ENCODE results near the gene PEAR1.

The PEAR1 gene

GRCh38 chr1:156887317-156887716, 6.2 kb upstream of the PEAR1 start:
- no peak for TF ChIP-seq TCF12 (IDR thresholded peaks at IDR 0.05; ENCODE audit: low read depth)
- TF ChIP-seq REST (IDR thresholded peaks at IDR 0.05; ENCODE audit: low read depth), result no peak
- no peak for TF ChIP-seq YY1 (IDR thresholded peaks at IDR 0.05; ENCODE audit: low read depth)
- TF ChIP-seq TAF1 (IDR thresholded peaks at IDR 0.05; ENCODE audit: low read depth), result no peak
- no peak for TF ChIP-seq CEBPB (IDR thresholded peaks at IDR 0.05)
- no peak for TF ChIP-seq TEAD4 (IDR thresholded peaks at IDR 0.05)
- TF ChIP-seq NFIC (IDR thresholded peaks at IDR 0.05), result no peak
- no peak for TF ChIP-seq EGR1 (IDR thresholded peaks at IDR 0.05)
- no peak for TF ChIP-seq EP300 (IDR thresholded peaks at IDR 0.05; ENCODE audit: borderline replicate concordance)

GRCh38 chr1:156887734-156888133, 5.8 kb upstream of the PEAR1 start:
- TF ChIP-seq ZBTB7A (IDR thresholded peaks at IDR 0.05; ENCODE audit: low read depth) (no peak), TAF1 (IDR thresholded peaks at IDR 0.05; ENCODE audit: low read depth) (no peak), NFIC (IDR thresholded peaks at IDR 0.05) (no peak), RAD21 (IDR thresholded peaks at IDR 0.05; ENCODE audit: low read depth) (no peak), TEAD4 (IDR thresholded peaks at IDR 0.05) (no peak), TCF12 (IDR thresholded peaks at IDR 0.05; ENCODE audit: low read depth) (no peak), MAX (IDR thresholded peaks at IDR 0.05) (no peak), EGR1 (IDR thresholded peaks at IDR 0.05) (no peak), USF1 (IDR thresholded peaks at IDR 0.05) (no peak), YY1 (IDR thresholded peaks at IDR 0.05; ENCODE audit: low read depth) (no peak), CEBPB (IDR thresholded peaks at IDR 0.05) (no peak), CREB1 (IDR thresholded peaks at IDR 0.05; ENCODE audit: low read depth) (no peak), EP300 (IDR thresholded peaks at IDR 0.05; ENCODE audit: borderline replicate concordance) (no peak), REST (IDR thresholded peaks at IDR 0.05; ENCODE audit: low read depth) (no peak), FOXM1 (IDR thresholded peaks at IDR 0.05; ENCODE audit: borderline replicate concordance, low read depth) (no peak)

GRCh38 chr1:156889802-156890580, 3.5 kb upstream of the PEAR1 start:
- peak; percentile 87 for TF ChIP-seq USF1 (IDR thresholded peaks at IDR 0.05)
- TF ChIP-seq RAD21 (IDR thresholded peaks at IDR 0.05; ENCODE audit: low read depth), result peak; percentile 93
- TF ChIP-seq MAX (IDR thresholded peaks at IDR 0.05), result no peak

- TF ChIP-seq ZBTB7A (IDR thresholded peaks at IDR 0.05; ENCODE audit: low read depth) (peak; percentile 46; the same call in 1 of the 2 replicates), MAX (IDR thresholded peaks at IDR 0.05) (peak; percentile 55; the same call in 1 of the 2 replicates), TCF12 (IDR thresholded peaks at IDR 0.05; ENCODE audit: low read depth) (0 out of 2 replicates have a peak, but pooled peaks have one; percentile 37), NFIC (IDR thresholded peaks at IDR 0.05) (no peak; the same call in 1 of the 2 replicates), USF1 (IDR thresholded peaks at IDR 0.05) (0 out of 2 replicates have a peak, but pooled peaks have one; percentile 5), CEBPB (IDR thresholded peaks at IDR 0.05) (no peak), RAD21 (IDR thresholded peaks at IDR 0.05; ENCODE audit: low read depth) (peak; percentile 68), REST (IDR thresholded peaks at IDR 0.05; ENCODE audit: low read depth) (no peak), CREB1 (IDR thresholded peaks at IDR 0.05; ENCODE audit: low read depth) (peak; percentile 19; the same call in 1 of the 2 replicates), TAF1 (IDR thresholded peaks at IDR 0.05; ENCODE audit: low read depth) (no peak), TEAD4 (IDR thresholded peaks at IDR 0.05) (peak; percentile 49; the same call in 1 of the 2 replicates), FOXM1 (IDR thresholded peaks at IDR 0.05; ENCODE audit: borderline replicate concordance, low read depth) (no peak), EGR1 (IDR thresholded peaks at IDR 0.05) (no peak)
Measured at GRCh38 chr1:156892190-156893047, 1.1 kb upstream of the PEAR1 start.
